ENCODE results near the gene SELL.
"Not testable (repeated sequence)": the region's sequence is repeated elsewhere in the genome, so short reads cannot be mapped to it uniquely, and the experiment has no call there.

SELL gene

GRCh38 chr1:169662680-169663079 lies 48.7 kb downstream of the SELL start:
- DNase-seq: not testable (repeated sequence)

GRCh38 chr1:169661066-169661465 lies 50.4 kb downstream of the SELL start:
- DNase-seq: not testable (repeated sequence)

- DNase-seq: peak; percentile 41
These were observed 52.6 kb downstream of the SELL start for GRCh38 chr1:169658777-169659176.

GRCh38 chr1:169653873-169654272 lies 57.5 kb downstream of the SELL start:
- DNase-seq: no peak

- DNase-seq: no peak
These were observed 60.4 kb downstream of the SELL start for GRCh38 chr1:169651035-169651434.

- no peak for DNase-seq
These were observed 60.9 kb downstream of the SELL start for GRCh38 chr1:169650551-169650950.

- no peak for DNase-seq
These were observed 62.7 kb downstream of the SELL start for GRCh38 chr1:169648709-169649108.

GRCh38 chr1:169648187-169648586 lies 63.2 kb downstream of the SELL start:
- no peak for DNase-seq

GRCh38 chr1:169647512-169647911 lies 63.9 kb downstream of the SELL start:
- DNase-seq: no peak

GRCh38 chr1:169644297-169644696 lies 67.1 kb downstream of the SELL start:
- DNase-seq: no peak
